GM21619 (cell line): Measurements from ENCODE around the gene IKBKE.

ENCODE experiments used
- ATAC-seq: cut with Tn5 transposase; IDR thresholded peaks from one replicate; pipeline ENCODE4 v1.9.1; 2021; ENCODE audit not compliant: unreplicated experiment

The IKBKE gene

DNA sequence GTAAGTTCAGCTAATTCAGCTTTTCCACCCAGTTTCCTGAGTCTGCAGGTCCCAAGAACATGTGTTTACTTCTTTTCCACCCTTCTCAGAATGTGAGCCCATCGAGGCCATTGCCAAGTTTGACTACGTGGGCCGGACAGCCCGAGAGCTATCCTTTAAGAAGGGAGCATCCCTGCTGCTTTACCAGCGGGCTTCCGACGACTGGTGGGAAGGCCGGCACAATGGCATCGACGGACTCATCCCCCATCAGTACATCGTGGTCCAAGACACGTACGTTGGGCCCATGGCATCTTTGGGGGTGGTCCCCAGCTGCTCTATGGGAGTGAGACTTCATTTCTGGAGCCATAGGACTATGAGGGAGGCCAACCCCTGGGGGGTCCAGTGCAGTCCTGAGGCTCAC lies 17.2 kb upstream of the IKBKE start:
- ATAC-seq: no peak

DNA sequence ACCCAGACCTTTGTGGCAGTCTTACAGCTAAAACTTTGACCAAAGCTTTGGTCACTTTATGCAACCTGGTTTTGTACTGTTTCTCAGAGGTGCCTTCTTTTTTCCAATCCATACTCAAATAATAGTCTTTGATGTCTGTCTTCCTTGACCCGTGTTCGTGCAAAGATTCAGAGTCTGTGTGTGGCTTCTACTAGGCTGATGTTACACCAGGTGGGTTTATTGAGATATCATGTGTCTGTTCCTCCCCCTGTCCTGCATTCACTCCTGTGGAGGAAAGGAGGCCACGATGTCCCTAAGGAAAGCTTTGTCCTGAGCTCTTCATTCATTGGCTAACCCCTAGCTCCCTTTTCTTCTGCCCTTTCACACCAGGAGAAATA lies 15.0 kb upstream of the IKBKE start:
- ATAC-seq: no peak

DNA sequence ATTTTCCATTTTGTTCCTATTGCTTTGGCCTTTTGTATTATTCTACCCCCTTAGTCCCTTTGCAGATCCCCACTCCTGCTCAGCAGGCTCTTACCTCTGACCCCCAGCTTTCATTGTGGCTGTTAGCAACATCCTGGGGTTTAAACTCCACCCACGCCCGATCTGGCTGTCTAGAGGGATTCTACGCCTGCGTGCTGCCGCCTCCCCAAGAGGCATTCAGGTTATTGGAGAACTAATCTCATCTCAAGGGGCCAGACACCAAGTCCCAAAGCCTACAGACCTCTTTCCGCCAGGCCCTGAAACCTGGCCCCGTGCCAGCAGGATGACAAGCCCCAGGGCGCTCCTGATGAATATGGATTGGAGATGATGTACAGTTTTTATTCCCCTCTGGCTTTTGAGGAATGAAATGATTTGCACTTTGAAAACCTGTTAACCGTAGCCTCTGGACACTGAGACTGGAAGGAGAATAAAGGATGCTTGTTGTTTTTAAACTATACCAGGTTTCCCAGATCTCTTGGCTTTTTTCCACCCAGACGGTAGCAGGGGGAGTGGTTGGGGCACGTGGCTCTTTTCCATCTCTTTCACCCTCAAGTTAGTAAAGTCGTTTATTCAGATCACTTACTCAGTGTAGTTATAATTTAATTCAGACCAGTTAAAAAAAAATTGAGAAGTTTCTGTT lies 14.5 kb upstream of the IKBKE start:
- ATAC-seq: no peak

DNA sequence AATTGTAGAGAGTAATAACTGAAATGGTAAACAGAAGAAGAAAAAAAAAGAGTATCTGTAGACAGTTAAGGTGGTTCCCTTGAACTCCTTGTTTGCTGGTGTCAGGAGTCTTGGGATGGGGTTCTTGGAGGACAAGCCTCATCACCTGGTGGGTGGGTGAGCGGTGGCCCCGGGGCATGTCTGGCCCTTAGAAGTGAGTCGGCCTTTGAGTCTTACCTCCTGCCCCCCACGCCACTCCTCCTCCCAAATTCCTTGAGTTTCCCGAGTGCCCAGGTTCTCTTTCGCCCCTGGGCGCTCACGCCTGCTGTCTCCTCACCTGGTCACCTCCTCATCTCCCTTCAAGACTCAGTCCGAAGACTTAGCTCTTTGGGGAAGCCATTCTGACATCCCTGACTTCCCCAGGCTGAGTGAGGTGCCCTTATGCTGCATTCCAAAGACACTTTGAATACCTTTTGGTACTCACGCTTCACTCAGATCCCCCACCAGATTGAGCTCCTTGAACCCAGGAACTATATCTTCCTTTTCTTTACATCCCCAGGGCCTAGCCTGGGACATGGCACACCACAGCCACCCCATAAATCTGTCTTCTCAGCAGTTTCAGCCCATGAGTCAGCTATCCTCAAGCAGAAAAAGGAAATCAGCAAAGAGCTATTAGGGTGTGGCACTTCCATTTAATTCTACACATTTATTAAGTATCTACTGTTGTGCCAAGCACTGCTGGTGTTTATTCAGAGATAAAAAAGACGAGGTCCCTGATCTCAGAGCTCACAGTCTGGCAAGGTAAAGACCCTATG lies 13.5 kb upstream of the IKBKE start:
- ATAC-seq: no peak

DNA sequence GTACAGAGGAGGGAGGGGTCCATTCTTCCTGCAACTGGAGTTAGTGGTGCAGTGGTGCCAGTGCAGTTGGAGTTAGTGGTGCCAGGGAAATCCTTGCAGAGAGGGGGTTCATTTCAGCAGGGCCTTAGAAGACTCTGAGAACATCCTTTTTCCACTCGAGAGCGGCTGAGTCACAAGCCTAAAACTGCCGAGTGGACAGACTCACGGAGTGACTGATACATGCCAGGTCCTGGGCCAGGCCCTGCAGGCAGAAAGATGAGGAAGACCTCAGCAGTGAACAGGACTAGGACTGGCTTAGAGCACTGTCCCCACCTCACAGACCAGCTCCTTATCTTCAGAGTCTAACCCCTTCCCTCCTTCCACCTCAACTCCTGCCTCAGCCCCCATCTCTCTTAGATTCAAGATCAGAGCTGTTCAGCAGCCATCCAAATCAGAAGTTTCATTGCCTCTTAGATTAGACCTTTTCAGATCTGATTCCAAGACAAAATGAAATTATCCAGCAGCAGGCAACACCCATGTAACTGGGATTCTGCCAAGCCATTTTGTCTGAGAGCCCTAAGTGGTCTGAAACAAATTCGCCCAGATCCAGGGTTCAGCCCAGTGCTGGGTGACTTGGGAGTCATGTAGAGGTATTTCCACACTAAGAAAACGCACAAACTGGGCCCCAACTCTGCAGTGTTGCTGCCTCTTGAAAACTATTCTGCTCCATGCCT lies 12.7 kb upstream of the IKBKE start:
- ATAC-seq: no peak

DNA sequence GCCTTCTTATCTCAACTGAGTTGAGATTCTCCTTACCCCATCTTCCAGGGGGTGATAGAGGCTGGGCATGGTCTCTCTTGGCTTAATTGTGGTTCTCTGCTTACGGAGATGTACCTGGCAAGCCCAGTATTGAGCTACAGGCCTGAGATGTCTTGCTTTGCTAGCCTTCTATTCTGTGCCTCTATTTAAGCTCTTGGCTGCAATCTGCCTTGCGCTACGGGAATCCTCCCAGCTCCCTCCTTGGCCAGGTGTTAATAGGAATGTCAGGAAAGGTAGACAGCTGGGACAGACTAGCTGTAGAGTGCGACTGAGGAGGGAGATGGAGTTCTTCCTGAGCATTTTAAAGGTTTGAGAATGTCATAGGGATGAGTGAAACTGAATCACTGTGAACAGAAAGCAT lies 10.6 kb upstream of the IKBKE start:
- ATAC-seq: no peak

DNA sequence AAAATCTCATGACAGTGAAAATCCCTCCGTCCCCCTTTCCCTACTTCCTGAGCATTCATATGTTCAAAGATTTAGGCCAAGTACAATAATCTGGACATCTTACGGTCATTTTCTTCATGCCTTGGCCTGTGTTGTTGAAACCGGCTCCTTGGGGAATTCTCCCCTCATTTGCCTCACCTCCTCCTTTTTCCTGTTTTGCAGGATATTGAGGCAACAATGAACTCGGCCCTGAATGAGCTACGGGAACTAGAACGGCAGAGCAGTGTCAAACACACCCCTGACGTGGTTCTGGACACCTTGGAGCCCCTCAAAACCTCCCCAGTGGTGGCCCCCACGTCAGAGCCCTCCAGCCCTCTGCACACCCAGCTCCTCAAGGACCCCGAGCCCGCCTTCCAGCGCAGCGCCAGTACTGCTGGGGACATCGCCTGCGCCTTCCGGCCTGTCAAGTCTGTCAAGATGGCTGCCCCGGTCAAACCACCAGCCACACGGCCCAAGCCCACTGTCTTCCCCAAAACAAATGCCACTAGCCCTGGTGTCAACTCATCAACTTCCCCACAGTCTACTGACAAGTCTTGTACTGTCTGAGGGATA lies 9.3 kb upstream of the IKBKE start:
- ATAC-seq: no peak

DNA sequence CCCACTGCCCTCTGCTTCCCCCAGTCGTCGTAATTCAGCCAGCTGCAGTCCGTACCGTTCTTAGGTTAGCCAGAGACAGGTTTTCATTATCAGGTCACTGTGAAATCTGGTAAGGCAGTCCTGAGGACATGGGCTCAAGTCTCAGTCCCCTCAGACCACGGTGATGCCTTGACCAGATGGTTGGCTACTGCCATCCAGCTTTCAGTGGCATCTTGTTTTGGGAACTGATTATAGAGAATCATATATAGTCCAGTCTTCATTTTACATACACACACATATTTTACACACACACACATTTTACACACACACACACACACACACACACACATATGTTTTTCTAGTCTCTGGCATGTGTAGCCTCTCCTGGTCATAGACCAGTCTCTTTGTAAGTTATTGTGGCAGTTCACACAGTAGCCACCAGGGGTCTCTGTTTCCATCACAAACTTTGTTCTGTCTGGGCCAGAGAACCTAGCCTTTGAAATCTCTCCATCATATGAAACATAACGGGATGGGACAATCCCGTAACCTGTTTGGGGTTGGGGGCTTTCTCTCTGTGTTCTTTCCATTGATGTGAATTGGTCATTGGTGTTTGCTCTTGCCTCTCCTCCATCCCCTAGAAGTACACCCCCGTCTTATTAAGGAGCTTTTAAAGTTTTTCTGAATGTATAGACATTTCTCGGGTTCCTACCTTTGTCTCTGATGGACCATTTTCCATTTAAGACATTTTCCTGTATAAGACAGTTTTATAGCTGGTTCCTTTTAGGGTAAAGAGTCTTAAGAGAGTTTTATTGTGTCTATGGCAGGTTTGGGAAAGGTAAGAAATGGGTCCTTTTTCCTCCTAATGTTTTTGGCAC lies 8.4 kb upstream of the IKBKE start:
- ATAC-seq: no peak

DNA sequence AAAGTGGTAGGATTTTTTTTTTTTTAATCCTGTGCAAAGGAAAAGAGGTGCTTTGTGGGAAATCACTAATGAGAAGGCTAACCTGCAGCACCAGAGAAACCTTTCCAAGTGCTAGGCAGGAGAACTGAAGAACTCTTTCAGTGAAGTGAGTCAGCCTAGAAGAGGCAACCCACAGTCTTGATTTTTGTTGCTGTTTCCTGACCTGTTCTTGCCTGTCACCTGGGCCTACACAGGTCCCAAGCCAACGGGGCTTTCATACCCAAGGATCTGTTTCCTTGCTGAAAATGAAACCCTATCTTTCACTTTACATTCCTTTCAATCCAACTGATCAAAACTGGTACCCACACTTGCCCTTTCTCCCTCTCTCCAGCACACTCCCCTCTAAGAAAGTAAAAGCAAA lies 7.1 kb upstream of the IKBKE start:
- ATAC-seq: no peak

DNA sequence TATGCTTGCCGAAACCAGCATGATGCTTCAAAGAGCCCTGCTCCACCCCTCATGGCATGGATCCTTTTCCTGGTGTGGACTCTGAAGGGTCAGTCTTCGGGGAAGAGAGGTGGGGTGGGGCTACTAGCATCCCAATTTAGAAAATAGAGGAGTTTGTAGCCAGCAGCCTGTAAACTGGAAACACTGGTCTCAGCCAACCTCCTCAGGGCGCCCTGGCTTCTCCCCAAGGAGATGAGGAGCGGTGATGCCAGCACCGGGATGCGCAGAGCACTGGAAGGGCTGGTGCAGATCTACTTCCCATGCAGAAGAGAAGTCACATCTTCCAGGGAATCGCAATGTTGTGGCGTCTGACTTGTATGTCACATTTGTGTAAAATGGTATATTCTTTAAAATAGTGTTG lies 6.4 kb upstream of the IKBKE start:
- no peak for ATAC-seq

DNA sequence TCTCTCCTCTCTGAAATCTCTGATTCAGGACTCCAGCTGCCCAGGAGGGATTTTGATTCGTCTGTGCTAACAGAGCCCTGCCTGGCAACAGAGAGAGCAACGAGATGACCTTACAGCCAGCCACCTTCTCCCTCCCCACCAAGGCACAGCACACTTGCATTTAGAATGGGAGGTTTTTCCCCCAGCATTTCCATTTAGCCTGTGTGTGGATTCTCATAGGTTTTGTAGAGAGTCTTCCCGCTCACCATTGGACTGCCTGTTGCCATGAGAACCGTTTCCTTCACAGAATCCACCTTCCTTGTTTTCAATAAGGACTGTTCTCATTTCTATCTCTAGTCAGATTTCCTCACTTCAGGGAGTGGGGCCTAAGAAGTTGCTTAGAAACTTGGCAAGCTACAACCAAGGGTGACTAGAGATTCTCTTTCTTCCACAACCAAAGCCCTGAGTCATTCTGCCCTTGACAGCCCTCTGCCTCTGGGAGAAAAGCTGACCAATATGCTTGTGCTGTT lies 5.8 kb upstream of the IKBKE start:
- no peak for ATAC-seq

DNA sequence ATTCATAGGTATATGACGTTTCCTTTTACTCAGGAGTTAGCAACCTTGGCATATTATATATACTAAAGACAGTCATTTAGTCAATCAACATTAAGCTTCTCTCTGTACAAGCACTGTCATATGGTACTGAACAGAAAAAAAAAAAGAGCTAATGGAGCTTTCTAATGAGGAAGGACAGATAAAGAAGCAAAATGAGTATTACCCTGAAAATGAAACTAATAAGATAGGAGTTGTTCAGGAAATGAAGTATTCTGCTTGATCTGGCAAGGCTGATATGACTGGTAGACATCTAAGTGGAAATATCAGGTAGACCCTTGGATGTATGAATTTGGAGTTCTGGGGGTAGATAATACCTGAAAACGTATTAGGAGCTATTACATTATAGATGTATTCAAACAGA lies 4.3 kb upstream of the IKBKE start:
- ATAC-seq: no peak

DNA sequence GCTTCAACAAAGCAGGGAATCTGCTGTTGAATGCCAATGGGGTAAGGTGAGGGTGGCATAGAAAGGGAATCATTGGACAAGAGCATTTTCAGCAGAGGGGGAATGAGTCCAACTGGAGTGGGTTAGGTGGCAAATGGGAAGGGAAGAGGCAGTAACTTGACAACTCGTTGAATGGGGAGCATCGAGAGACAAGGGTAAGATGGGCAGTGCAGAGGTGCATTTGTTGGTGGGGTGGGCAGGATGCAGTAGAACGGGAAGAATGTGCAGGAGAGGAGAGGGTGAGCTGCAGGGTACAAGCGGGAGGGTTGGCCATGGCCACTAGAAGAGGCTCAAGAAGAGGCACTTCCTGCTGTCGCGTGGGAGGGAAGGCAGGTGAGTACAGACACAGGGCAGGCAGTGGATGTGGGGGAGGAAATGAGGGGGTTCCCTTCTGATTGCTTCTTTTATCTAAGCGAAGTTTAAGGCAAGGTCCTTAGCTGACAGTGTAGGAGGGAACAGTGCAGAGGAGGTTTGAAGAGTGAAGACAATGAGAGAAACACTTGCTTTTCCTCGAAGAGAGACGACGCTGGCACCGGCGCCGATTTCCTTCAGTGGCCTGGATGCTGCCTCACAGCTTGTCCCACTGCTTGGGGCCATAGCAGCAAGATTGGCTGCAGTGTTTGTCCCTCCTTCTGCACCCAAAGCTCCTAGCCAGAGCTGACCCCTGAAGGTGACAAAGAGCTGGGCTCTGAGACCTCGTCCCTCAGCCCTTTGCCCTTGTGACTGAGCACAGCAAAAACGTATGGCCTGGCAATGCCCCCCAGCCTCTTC lies 3.2 kb upstream of the IKBKE start:
- ATAC-seq: no peak

DNA sequence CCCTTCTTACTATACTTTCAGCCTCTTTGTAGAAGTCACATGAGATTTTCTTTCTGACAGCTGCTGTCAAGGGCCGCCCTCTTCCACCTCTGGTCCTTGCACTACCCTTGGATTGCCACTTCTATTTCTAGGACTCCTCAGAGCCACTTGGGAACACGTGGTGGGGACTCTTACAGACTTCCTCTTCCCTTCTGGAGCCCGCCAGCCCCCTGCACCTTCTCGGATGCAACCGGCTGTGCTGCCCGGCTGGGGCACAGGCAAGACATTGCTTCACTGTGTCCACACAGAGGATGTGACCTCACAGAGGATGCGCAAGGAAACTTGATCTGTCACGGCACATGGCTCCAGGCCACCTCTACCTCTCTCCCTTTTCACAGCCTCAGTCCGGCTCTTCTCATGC lies 2.4 kb upstream of the IKBKE start:
- no peak for ATAC-seq

DNA sequence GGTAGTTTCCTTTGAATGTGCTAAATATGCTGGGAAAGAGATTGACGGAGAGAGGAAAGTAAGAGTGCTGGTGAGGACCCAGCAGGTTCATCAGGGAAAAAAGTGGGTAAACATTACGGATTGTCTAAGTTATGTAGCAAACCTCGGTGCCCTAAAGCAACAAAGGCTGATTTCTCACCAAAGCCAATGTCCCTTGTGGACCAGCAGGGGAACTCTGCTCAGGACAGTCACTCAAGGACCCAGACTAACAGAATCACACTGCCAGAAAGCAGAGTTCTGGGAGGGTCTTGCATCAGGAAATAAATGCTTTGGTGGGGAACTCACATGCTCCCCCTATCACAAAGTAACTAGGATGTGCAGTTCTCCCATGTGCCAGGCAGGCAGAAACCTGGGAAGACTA lies 1.7 kb upstream of the IKBKE start:
- ATAC-seq: no peak

DNA sequence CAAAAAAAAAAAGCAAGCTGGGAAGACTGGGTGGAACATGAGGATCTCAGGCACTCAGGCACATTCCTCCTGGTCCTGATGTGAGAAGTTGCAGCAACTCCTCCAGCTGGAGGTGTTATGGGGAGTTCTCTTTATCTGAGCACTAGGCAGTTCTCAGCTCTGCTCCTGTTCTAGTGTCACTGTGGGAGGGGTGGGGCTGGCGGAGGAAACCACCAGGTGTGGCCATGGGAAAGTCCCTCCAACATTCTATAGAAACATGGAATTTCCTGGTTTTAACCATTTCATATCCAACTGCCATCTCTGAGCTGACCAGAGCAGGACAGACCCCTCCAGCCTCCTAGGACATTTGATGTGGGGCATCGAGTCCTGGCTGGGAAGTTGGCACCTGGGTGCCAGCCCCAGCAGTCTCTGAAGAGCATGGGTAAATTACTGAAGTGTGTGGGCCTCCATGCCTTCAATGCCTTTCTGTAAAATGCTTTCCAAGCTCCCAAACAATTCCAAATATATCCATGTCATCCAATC lies 804 bp upstream of the IKBKE start:
- no peak for ATAC-seq

DNA sequence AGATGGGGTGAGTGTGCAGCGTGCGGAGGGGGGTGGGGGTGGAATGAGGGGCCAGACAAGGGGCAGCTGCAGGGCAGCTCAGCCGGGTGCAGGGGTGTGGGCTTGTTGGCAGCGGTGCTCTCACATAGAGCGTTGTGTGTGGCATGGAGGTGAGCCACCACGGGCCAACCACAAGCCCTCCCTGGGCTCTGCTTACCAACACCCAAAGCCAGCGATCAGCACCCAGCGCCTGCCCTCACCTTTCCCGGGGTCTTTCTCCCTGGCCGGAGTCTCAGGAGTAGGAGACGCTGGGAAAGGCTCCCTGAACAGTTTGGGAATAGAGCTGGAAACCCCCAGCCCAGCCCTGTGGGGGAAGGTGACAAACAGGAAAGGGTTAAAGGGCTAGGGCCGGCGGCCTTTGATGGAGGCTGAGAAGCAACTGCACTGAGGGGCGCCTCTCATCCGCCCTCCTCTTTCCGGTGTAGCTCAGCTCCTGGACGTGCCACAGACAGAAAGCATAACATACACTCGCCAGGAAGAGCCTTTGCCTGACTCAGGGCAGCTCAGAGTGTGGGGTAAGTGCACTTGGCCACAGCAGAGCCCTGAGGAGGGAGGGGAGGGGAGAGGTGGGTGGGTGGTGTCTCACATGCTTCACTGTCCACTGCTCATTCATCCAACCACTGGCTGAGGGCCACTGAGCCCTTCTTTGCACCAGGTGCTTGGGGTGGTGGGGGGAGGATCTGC lies 577 bp downstream of the IKBKE start:
- ATAC-seq: peak; percentile 23

DNA sequence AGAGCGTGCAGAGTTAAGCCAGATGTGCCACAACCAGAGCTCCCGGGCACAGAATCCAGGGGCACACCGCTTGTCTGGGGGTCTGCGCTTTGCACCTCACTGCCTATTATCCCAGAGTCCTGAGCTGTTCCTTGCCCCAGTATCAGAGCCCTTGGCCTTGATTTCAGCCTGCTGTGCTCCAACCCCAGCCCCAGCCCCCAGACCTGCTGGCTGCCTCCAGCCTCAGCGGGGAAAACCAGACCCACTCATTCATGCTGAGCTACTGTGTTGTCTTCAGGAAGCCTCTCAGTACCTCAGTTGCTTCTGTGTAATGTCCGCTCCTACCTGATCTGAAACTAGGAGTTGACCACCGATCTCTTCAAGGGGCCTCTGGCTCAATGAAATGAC lies 1.1 kb downstream of the IKBKE start:
- no peak for ATAC-seq

DNA sequence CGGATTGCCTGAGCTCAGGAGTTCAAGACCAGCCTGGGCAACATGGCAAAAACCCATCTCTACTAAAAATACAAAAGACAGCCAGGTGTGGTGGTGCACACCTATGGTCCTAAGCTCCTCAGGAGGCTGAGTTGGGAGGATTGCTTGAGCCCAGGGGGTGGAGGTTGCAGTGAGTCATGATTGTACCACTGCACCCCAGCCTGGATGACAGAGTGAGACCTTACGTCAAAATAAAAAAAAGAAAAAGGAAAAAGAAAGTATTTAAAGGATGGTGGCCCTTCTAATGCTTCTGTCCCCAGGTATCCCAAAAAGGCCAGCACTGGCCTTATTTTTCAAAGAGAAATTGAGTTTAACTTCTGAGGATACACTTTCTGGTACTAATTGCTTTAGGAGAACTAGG lies 1.7 kb downstream of the IKBKE start:
- ATAC-seq: no peak
